Activated CD8-positive, alpha-beta memory T cell treated with anti-CD3 and anti-CD28 coated beads, Interleukin-2, amount 50 U/mL, for 4 hours (primary cell): ENCODE data around the gene CHD6.

Experiments
- DNase-seq: peaks from one replicate; pipeline ENCODE4 v3.0.0-alpha.2; 2020

Gene CHD6

GRCh38 chr20:41458761-41459160 lies 159.4 kb downstream of the CHD6 start:
- DNase-seq = no peak

- DNase-seq = no peak
These were observed 160.9 kb downstream of the CHD6 start for GRCh38 chr20:41457173-41457857.

GRCh38 chr20:41456351-41456750 lies 161.8 kb downstream of the CHD6 start:
- no peak for DNase-seq

GRCh38 chr20:41454250-41454649 lies 163.9 kb downstream of the CHD6 start:
- DNase-seq = no peak

GRCh38 chr20:41453010-41453950 lies 164.9 kb downstream of the CHD6 start:
- no peak for DNase-seq

GRCh38 chr20:41452226-41452625 lies 166.0 kb downstream of the CHD6 start:
- no peak for DNase-seq

DNA sequence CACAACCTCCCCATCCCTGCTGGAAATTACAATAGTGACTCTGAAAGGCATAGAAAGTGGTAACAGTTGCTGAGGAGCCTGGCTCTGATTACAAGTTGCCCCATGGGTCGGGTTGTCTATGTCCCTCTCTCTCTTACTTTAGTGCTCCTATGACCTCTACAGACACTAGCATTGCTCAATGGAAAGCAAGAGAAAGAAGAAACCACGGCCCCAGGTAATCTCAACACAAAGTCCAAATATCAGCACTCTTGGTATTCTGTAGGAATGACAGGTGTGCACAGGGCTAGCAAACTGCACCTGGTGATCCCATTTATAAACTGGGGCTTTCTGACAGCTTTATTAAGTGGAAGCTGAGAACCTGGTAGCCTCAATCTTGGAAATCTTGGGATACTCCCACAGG lies 171.2 kb downstream of the CHD6 start:
- no peak for DNase-seq

DNA sequence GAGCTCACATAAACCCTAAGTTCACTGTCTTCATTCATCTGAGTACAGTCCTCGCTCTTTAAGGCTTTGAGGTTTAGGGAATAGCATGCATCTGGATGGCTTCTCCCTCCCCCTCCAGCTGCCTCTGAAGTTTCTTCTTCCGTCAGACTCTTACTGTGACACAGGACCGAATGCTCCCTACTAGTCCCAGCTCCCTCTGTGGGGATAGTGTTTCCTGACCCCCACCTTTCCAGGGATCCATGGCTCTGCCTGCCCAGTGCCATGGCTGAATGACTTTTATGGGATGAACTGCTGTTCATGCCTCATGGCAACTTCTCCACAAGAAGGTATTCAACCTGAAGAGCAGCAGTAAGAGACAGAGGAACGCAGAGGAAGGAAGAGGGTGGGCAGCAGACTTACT lies 171.7 kb downstream of the CHD6 start:
- no peak for DNase-seq

- DNase-seq = no peak
These were observed 173.4 kb downstream of the CHD6 start for GRCh38 chr20:41444821-41445220.

DNA sequence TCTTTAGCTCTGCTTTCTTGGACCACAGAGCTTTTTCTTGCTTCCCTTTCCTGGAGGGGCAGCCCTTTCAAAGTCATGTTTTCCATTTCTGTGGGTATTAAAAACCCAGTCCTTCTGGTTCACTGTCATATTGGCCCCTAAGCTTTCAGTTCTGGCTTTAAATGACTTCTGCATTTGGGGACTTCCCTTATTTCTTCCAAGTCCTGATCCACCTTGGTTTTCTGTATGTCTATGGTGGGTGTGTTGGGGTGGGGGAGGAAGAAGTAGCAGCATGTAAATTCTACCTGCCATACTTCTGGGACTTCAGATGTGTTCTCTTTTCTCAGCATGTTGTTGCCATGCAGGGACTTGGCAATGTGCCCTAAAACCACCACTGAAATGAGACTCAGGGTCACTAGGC lies 174.5 kb downstream of the CHD6 start:
- DNase-seq = no peak

- DNase-seq = no peak
These were observed 177.3 kb downstream of the CHD6 start for GRCh38 chr20:41440882-41441281.

DNA sequence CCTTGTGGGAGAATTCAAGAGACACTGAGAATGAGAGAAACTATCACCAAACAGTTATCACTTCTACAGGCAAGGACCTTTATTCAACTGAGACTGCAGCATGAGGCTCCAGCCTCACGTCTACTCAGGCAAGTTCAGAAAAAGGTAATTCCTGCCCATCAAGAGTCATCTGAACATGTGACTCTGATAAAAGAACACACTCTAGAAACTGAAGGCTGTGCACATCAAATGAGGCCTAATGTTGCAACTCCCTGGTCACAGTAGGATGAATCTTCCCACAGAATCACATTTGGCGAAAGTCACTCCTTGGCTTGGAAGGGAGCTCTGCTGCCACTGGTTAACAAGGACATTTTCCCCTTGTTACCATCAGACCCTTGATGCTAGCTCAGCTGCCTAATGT lies 180.3 kb downstream of the CHD6 start:
- no peak for DNase-seq

GRCh38 chr20:41436679-41437078 lies 181.5 kb downstream of the CHD6 start:
- no peak for DNase-seq

DNA sequence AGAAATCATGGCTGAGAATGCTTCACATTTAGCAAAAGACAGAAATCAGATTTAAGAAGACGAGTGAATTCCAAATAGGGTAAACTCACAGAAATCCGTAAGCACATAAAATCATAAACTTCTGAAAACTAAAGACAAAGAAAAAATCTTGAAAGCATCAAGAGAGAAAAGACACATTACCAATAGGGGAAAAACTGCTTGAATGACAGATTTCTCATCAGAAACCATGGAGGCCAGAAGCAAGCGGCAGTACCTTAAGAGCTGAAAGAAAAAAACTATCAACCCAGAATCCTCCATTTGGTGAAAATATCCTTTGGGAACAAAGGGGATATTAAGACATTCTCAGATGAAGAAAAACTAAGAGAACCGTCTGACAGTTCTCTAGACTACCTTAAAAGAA lies 185.0 kb downstream of the CHD6 start:
- no peak for DNase-seq

GRCh38 chr20:41432746-41433145 lies 185.4 kb downstream of the CHD6 start:
- no peak for DNase-seq

- no peak for DNase-seq
These were observed 189.9 kb downstream of the CHD6 start for GRCh38 chr20:41428285-41428684.

- DNase-seq = no peak
These were observed 190.3 kb downstream of the CHD6 start for GRCh38 chr20:41427833-41428232.

GRCh38 chr20:41426976-41427375 lies 191.2 kb downstream of the CHD6 start:
- DNase-seq = no peak

DNA sequence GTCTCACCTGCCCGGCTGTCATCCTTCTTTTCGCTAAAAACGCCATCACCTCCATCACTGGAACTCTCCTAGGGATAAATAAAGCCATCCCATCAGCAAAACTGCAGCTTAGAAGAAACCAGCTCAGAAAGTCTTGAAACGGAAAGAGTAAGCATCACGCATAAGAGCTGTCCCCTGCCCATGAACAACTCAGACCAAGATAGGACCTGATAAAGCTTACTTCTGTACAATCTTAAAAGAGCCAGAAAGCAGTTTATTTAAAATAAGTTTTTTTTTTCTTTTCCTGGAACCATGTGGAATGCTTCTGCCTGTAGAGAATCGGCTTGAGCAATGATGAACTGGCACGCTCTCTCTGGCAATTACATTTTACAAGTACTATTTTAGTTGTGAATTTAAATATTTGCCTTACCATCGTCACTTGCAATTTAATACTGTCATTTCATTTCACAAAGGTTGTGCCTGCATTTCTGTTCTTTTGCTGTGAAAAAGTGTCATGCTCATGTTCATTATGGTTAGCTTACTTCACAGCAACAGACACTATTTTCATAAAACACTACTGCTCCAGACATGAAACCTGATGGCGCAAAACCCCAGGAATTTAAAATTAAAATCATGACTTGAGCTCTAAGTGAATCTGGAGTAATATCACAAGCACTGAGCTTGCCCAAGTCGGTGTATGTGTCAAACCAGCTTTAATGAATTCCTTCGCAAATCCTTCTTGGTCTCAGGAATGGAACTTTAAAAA lies 191.9 kb downstream of the CHD6 start:
- no peak for DNase-seq

DNA sequence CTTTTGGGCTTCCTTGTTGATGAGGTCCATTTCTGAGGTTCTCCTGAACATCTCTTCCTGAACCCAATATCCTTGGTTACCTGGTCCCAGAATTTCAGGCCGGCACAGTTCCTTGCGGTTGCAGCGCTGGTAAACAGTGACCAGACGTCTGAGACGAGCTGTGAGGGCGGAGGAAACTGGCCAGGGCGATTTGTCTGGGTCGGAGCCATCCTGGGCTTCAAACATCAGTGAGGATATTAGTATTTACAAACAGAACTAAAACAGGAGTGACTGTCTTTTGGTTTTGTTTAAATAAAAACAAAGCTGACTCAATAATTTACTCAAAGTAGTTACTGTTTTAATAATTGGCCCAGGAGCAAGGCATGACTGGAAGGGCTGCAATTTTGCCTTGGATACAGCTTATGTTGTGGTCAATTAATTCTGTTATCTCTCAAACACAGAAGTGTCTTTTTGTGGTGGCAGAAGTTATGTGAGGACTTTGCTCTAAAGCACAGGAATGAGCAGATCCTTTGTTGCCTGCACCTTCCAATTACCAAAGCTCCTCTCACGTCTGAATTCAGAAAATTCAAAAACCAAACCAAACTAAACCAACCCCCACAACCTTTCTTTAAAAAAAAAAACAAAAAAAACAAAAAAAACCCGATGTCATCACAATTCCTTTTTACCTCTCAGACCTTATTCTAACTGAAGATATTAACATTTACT lies 192.8 kb downstream of the CHD6 start:
- DNase-seq = no peak

GRCh38 chr20:41424546-41424945 lies 193.6 kb downstream of the CHD6 start:
- no peak for DNase-seq

DNA sequence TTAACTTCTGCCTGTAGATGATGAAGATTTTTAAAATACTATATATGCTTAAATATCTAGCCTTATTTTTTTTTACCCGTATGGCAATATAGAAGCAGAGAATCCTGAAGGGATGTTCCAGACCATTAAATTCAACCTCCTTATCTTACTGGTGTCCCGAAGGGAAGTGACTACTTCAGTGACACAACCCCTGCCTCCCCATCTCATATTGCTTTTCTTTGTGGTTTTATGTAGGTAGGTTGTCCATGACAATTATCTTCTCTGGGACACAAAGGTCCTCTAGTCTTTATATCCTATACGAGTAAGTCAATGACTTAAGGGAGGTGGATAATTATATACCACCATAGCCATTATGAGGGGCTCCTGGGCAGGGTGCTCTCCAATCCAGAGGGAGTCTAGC lies 194.2 kb downstream of the CHD6 start:
- DNase-seq = no peak

GRCh38 chr20:41422953-41423352 lies 195.2 kb downstream of the CHD6 start:
- no peak for DNase-seq
